Measurements from ENCODE around the gene RPS21. TPM values are rescaled to one million over a fixed set of nuclear protein-coding genes. Genes with fewer than 3 reads are reported as not detected.

The RPS21 gene
- total and polyA plus RNA-seq, 10 donors, result 1,168 to 11,722 (median 3,328) TPM

GRCh38 chr20:62365814-62366369 lies 21.0 kb upstream of the RPS21 start:
- Histone ChIP-seq H3K9me3 (no peaks in the 10 kb centered on the region), H3K4me3 (peak overlapping the region; percentile 58 to 90 (median 64)), H3K36me3 (peaks cover 0 to 16% (median 0%) of the 10 kb centered on the region in 6 donors), H3K27ac (peak overlapping the region; percentile 49 to 86 (median 73)), H3K4me1 (peaks cover 13 to 93% (median 68%) of the 10 kb centered on the region in 6 donors), H3K27me3 (replicated peaks in 1 of 7) (peaks cover 0 to 60% (median 32%) of the 10 kb centered on the region in 7 donors)
- WGBS, 5 donors, result 29 to 52% (median 42%) methylated on average over 8 to 10 of the region's 10 CpGs
- DNase-seq, result no peak
- intact Hi-C loops (cut with DNase I; ENCODE audit: low total_unique reads), result no loop called here
- TF ChIP-seq POLR2AphosphoS5 (IDR thresholded peaks at IDR 0.05) (no peak), POLR2A (IDR thresholded peaks at IDR 0.05) (no peak)
- TF ChIP-seq, protein P1, sequence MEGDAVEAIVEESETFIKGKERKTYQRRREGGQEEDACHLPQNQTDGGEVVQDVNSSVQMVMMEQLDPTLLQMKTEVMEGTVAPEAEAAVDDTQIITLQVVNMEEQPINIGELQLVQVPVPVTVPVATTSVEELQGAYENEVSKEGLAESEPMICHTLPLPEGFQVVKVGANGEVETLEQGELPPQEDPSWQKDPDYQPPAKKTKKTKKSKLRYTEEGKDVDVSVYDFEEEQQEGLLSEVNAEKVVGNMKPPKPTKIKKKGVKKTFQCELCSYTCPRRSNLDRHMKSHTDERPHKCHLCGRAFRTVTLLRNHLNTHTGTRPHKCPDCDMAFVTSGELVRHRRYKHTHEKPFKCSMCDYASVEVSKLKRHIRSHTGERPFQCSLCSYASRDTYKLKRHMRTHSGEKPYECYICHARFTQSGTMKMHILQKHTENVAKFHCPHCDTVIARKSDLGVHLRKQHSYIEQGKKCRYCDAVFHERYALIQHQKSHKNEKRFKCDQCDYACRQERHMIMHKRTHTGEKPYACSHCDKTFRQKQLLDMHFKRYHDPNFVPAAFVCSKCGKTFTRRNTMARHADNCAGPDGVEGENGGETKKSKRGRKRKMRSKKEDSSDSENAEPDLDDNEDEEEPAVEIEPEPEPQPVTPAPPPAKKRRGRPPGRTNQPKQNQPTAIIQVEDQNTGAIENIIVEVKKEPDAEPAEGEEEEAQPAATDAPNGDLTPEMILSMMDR (IDR thresholded peaks at IDR 0.05 in 8 of 11, conservative IDR thresholded peaks at IDR 0.05 in 3 of 11), result no peak

DNA sequence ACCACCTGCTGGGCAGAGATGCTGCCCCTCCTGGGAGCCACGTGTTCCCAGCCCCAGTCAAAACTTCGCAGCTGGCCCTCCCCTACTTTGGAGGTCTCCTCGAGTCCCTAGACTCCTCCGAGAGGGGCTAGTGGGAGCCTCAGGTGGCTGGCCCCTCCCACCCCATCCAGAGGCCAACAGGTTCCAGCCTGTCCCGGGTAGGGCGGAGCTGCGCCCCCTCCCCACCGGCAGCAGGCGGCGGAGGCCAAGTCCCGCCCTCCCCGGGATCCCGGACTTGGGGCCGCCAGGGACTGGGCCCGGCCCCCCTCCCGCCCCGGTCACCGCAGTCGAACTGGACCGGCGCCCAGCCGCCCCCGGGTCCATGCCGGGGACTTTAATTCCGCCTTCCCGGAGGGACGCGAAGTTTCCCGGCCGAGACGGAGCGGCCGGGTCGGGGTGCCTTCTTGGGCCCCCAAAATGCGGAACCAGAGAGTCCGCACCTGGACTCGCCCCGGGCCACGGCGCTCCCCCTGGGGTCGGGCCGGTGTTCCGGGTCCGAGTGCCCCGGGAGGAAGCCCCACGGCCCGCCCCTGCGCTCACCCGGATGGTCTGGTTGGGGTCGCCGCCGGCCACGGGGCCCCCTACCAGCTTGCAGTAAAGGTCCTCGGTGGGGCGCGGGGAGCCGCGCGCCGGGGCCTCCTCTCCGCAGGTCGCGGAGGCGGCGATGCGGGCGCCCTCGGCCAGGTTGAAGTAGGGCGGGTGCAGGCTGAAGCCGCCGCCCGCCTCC lies 20.4 kb upstream of the RPS21 start:
- 1 to 3% (median 2%) methylated on average over 21 to 72 of the region's 72 CpGs for WGBS, 5 donors
- H3K9me3 ChIP-seq, result no peaks in the 10 kb centered on the region
- H3K27me3 ChIP-seq (replicated peaks in 1 of 7), result peaks cover 0 to 67% (median 32%) of the 10 kb centered on the region in 7 donors
- H3K36me3 ChIP-seq, result peaks cover 0 to 10% (median 0%) of the 10 kb centered on the region in 6 donors
- no peak for DNase-seq
- peak overlapping the region; percentile 49 to 86 (median 73) for H3K27ac ChIP-seq
- TF ChIP-seq POLR2AphosphoS5 (IDR thresholded peaks at IDR 0.05), result peak in 1 of 3 donors; percentile 10
- TF ChIP-seq POLR2A (IDR thresholded peaks at IDR 0.05), result no peak
- peak overlapping the region; percentile 58 to 90 (median 64) for H3K4me3 ChIP-seq
- intact Hi-C loops (cut with DNase I; ENCODE audit: low total_unique reads), result no loop called here
- peaks cover 13 to 86% (median 62%) of the 10 kb centered on the region in 6 donors for H3K4me1 ChIP-seq

GRCh38 chr20:62367136-62367632 lies 19.7 kb upstream of the RPS21 start, which contains the start of gene LAMA5:
Gene LAMA5 (minus strand): TSS chr20:62367312. CDS start chr20:62367245, 67 bp downstream.
- Histone ChIP-seq H3K4me3 (peak within 1 kb of the TSS; percentile 58 to 90 (median 64)), H3K27ac (peak within 1 kb of the TSS; percentile 49 to 86 (median 73)), H3K4me1 (peaks cover 13 to 80% (median 59%) of the 10 kb centered on the region in 6 donors), H3K27me3 (replicated peaks in 1 of 7) (peaks cover 0 to 73% (median 32%) of the 10 kb centered on the region in 7 donors), H3K36me3 (peaks cover 0 to 3% (median 0%) of the 10 kb centered on the region in 6 donors), H3K9me3 (no peaks in the 10 kb centered on the region)
- intact Hi-C loops (cut with DNase I; ENCODE audit: low total_unique reads), result no loop called here
- WGBS, 5 donors, result 0 to 1% (median 1%) methylated on average over 22 to 67 of the region's 70 CpGs; no CpG with 5 or more reads in 1 of the 5 donors
- no peak for DNase-seq
- TF ChIP-seq POLR2AphosphoS5 (IDR thresholded peaks at IDR 0.05), result peak; percentile 14 to 63 (median 52)
- TF ChIP-seq POLR2A (IDR thresholded peaks at IDR 0.05), result no peak

DNA sequence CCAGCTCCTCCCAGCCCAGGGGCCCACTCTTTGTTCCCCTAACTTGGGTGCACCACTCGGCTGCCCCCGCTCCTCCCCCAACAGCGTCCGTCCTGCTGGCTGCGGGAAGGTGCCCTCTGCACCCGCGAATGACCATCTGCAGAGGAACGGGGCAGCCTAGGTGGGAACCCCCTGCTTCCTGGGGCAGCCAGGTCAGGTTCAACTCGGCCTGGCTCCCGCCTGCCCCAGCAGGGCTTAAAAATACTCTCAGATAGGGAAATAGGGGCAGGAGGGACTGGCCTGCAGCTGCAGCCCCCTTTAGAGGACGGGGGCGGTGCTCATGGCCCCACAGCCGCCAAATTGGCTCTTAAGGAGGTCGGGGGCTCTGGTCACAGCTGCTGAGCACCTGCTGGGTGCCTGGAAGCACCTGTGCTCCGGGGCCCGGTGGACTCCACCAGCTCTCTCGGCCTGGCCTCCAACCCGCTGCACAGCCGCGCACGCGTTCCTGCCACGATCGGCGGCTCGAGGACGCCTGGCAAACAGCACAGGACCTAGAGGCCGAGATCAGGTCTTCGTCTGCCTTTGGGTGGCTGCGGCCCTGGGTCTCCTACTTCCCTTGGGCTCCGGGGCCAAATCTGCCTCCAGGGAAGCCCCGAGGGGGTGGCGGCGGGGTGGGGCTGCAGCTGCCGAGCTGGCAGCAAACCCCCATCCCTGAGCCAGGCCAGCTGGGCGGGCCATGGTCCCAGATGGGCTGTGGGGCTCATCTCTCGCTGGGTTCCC lies 19.1 kb upstream of the RPS21 start:
- TF ChIP-seq POLR2AphosphoS5 (IDR thresholded peaks at IDR 0.05) (peak in 2 of 3 donors; percentile 28 to 45), POLR2A (IDR thresholded peaks at IDR 0.05) (no peak)
- TF ChIP-seq, protein P1 (IDR thresholded peaks at IDR 0.05 in 8 of 11, conservative IDR thresholded peaks at IDR 0.05 in 3 of 11), result no peak
- DNase-seq, result no peak
- intact Hi-C loops (cut with DNase I; ENCODE audit: low total_unique reads), result no loop called here
- Histone ChIP-seq H3K4me1 (peaks cover 13 to 74% (median 56%) of the 10 kb centered on the region in 6 donors), H3K36me3 (no peaks in the 10 kb centered on the region), H3K27ac (peak overlapping the region in 7 of 8 donors; percentile 36 to 86 (median 74)), H3K9me3 (no peaks in the 10 kb centered on the region), H3K27me3 (replicated peaks in 1 of 7) (peaks cover 0 to 79% (median 32%) of the 10 kb centered on the region in 7 donors), H3K4me3 (peak overlapping the region; percentile 58 to 90 (median 64))
- WGBS, 5 donors, result 3 to 5% (median 3%) methylated on average over 14 to 37 of the region's 37 CpGs
